Stimulated activated CD8-positive, alpha-beta memory T cell treated with anti-CD3 and anti-CD28 coated beads, Interleukin-7, amount 100 ng/mL, for 24 hours (primary cell): ENCODE measurements around the gene PPA1.
"Not testable (repeated sequence)": the region's sequence is repeated elsewhere in the genome, so short reads cannot be mapped to it uniquely, and the experiment has no call there.

Source experiments
- DNase-seq: peaks from one replicate; pipeline ENCODE4 v3.0.0-alpha.2; 2020; ENCODE audit warnings: low read depth

PPA1 gene

DNA sequence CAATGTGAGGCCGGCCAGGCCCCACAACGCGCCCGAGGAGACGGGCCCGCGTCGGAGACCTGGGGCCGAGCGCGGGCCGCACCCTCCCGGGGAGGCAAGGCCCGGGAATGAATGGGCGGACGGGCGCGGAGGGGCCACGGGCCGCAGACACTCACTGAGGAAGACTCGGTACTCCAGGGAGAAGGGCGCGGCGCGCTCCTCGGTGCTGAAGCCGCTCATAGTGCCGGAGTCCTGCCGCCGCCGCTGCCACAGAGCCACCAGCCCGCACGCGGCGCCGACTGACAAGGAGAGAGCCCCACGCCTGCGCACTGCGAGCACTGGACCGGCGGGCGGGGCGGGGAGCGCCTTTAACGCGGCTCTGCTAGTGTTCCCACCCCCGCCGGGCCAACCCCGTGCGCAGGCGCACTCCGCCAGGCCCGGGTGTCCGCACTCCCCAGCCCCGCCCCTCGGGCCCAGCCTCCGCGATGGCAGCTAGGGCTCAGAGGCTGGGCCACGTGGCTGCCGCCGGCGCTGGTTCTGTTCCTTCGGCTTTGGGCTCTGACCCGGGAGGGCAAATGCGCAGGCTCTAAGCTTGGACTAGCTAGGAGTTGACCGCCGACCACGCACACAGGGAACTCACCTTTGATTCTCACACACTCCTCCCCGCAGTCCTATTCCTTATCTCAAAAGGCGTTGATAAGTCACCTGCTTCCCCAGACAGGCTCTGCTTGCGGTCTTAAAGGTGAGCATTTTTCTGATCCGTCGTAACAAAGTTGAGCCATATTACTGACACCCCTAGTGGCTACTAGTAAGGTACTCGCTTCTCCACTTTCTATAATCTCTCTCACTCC is at the start of gene PPA1:
Gene PPA1, minus strand, starts transcription at position 321 of the 830 bp plus-strand sequence. Its CDS starts 102 bp downstream, at position 219.
- DNase-seq = peak; percentile 99

DNA sequence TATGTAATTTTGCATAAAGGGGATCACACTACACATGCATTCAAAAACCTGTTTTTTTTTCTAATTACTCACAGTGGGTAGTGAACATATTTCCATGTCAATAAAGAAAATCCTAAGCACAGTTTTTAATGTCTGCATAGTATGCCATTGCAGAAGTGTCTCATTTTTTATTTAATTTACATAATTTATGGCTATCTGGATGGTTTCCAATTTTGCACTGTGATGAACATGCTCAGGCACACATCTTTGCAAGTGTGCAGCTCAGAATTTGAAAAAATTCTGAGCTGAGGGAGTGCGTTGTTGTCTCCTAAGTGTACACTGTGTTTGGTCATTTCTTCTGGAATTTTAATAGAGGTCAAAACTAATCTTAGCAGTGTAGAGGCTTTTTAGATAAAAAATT is 48.4 kb upstream of the PPA1 start:
- no peak for DNase-seq

DNA sequence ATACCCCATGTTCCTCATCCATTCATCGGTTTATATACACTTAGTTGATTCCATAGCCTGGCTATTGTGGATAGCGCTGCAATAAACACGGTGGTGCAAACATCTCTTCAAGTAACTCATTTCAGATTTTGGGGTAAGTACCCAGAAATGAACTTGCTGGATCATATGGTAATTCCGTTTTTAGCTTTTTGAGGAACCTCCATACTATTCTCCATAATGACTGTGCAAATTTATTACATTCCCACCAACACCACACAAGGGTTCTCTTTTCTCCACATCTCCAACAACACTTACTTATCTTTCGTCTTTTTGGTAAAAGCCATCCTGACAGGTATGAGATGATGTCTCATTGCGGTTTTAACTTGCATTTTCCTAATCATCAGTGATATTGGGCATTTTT is 46.9 kb upstream of the PPA1 start:
- no peak for DNase-seq

DNA sequence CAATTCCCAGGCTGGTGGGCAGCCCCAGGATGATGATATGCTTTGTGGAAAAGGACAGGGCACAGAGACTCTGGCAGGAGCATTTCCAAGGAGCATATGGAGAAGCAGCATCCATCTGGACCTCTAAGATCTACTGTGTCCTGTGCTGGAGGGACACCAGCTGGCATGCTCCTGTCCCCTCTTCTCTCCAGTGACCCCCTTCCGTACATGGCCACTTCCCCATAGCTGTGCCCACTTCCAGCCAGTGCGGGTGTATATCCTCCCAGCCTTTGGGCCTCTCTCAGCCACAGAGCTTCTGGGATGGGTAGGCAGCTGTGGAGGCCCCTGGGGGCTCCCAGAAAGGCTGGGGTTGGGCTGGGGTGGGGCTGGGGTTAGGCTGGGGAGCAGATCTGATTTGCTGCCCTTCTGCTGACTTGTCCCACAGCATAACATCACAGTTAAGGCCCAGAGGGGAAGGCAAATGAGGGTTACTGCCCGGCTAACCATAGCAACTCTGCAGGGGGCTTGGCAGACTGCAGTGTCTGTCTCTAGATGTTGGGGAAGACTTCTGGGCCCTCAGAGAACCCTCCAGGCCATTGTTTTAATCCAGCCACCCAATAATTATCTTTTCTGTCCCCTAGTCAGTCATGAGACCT is 44.3 kb upstream of the PPA1 start:
- DNase-seq = no peak

DNA sequence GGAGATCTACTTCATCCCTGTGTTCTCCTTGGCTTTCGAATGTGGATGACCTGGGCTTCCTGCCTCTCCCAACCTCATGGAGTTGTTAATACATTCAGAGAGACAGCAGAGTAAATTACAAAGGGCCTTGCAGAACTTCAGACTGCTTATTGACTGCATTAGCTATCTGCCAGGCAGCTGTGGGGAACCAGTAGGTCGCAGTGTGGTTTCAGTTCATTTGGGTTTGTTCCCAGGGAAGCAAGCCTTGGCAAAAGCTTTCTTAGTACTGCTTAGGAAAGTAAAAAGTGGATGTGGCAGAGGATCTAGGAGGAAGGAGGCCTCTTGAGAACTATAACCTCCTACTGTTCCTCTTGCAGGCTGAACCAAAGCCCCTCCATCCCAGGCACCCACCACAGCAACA is 41.4 kb upstream of the PPA1 start:
- DNase-seq = no peak

DNA sequence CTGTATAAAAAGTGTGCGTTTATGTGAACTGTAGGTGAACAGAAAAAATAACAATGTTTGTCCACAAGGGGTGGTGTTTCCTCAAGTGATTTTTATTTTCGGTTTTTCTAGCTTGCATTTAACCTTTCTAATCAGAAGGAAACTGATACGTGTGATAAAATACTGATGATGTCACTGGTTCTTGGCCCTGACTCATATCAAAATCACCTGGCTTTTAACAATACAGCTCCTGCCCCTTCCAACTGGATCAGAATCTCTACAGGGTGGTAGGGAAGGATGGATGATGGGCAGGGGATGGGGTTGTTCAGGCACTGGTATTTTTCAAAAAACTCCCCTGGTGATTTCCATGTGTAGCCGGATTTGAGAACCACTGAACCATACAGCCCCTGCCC is 39.7 kb upstream of the PPA1 start:
- DNase-seq = no peak

DNA sequence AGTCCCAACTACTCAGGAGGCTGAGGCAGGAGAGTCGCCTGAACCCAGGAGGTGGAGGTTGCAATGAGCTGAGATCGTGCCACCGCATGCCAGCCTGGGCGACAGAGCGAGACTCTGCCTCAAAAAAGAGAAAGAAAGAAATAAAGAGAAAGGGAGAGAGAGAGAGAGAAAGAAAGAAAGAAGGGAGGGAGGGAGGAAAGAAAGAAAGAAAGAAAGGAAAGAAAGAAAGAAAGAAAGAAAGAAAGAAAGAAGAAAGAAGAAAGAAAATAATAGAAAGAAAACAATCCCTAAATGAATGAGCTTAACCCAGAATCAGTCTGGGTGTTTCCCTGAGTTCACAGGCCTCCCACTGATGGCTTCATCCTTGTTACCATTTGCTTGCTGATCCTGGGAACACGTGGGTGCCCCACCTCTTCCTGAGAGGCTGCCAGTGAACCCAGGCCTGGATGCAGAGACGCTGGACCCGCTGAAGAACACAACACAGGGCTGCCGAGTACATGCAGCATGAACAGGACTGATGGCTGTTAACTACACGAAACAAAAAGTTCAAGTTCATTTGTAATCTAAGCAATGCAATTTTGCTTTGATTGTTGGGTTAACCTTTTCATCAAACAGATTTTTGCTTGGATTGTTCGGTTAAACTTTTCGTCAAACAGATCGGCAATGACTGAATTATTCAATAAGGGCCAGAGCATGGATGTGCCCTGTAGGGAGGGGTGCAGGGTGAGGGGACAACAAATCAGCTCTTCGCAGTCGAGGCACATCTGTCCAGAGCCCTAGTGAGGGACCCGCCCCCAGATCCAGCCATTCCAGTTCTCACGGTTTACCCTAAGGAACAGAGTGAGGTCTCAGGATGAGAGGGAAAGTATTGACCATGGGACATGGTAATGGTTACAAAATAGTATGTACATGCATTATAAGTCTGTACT is 39.0 kb upstream of the PPA1 start:
- no peak for DNase-seq

DNA sequence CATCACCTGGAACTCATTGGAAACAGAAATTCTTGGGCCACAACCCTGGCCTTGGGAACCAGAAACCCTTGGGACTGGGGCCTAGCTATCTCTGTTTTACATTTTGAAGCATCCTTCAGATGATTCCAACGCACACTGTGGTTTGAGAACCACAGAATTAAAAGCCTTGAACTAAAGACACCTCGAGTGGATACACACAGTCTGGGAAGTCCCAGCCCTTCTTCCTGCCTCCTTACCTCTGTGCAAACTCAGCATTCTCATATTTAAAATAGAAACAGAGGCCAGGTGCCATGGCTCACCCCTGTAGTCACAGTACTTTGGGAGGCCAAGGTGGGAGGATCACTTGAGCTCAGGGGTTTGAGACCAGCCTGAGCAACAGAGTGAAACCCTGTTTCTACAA is 37.7 kb upstream of the PPA1 start:
- DNase-seq = no peak

DNA sequence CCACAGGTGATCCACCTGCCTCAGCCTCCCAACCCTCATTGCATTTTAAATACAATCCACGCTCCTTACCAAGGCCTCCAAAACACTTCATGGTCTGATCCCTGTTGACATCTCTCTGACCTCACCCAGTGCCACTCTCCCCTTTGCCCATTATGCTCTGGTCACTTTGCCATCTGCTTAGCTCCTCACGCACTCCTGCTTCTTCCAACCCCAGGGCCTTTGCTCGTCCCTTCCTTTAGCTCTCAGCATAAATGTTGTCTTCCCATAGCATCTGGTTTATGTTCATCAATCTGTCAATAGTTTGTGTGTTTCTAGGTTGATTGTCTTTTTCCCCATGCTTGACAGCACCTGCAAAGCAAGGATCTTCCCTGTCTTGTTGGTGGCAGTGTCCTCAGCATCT is 36.5 kb upstream of the PPA1 start:
- DNase-seq = no peak

DNA sequence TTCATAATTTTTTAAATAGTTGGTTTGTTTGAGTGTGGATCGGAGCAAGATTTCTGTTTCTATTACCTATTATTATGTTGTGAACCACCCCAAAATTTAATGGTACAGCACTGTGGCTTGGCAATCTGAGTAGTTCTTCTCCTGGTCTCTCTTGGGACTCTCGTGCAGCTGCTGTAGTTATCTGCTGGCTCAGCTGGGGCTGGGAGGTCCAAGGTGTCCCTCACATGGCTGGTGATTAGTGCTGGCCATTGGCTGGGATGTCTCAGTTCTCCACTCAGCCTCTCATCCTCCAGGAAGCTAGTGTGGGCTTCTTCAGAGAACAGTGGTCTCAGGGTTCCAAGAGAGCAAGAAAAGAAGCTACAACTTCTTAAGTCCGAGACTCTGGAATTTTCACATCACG is 35.1 kb upstream of the PPA1 start:
- DNase-seq = no peak

DNA sequence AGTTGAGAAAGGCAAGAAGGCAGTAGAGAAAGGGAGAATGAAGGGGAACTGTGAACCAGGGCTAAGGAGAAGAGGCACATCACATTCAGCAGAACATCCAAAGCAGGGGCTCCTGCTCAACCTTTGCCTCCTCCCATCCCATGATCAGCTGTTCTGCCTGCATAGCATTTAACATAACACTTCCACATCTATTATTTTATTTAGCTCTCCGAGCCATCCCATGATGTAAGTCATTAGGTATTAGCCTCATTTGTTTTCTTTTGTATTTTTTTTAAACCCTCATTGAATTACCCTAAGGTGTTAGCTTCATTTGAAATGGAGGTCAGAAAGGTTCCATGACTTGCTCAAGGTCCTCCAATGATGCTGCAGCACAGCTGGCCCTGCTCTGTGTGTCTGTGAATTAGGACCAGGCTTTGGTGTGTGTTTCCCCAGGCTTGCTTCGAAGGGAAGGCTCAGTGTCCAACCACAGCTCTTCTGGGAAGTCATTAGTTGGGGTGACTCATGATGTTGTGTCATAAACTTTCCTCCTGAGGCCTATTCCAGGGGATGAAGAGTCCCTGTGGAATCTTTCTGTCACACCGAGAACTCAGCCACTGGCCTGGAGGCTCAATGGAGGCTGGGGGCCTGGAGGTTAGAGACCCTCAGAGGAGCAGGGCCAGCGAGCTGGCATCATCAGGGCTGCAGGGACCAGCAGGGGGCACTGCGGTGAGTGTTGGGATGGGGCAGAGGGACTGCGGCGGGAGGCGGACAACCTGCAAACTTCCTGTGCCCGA is 34.1 kb upstream of the PPA1 start:
- DNase-seq = no peak

DNA sequence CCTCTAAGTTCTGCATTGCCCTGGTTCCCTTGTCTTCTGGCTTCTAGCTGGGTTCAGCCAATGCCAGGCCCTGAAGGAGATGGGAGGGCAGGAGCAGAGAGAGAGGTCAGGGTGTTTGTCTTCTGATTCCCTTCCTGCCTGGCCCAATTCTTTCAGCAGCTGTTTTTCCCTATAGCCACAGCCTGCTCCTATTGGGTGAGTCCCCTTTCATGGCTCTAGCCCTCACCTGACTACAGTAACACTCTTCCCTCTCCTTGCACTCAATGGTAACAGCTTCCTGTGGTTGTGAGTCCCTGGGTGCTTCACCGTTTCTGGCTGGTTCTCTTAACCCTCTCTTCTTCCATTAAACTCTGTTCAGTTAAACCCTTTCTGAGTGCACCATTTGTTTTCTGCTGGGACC is 33.5 kb upstream of the PPA1 start:
- no peak for DNase-seq

DNA sequence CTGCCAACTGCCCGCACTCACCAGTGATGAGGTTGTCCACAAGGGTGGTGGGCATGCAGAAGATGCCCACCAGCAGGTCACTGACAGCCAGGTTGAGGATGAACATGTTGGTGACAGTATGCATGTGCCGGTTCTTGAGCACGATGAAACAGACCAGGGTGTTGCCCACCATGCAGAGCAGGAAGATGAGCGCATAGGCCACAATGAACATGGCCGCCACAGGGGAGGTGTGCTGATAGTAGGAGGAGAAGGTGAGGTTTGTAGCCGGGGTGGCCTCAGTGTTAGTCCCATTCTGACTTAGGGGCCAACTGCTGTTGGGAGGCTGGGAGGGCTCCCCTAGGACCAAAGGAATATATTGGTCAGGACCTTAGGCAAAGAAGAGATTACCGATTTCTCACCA is 32.8 kb upstream of the PPA1 start:
- DNase-seq = no peak

DNA sequence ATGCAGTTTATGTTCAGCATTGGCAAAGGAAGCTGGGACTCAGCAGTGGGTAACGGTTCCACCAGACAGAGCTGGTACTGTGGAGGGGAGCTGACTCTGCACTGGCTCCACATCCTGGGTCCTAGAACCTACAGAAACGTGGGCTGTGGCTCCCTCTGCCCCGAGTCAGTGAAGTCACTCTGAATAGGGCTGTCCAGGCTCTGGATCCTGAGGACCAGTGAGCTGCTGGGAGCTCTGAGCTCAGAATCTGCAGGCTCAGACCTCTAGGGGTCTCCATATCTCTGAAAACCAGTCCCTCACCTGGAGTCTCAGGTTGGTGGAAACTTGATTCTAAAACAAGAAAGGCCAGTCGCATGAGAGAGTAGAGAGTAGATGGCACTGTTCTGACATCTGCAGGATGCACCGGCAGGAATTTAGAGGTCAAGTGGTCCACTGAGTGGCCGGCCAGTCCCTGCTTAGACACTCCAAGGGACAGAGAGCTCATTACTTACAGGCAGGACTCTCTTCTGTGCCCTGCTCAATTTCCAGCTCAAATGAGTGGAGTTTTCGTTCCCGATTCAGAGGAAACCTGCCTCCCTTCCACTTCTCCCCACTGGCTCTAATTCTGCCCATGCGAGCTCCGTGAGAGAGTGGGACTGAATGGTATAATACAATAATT is 31.9 kb upstream of the PPA1 start:
- DNase-seq = no peak

DNA sequence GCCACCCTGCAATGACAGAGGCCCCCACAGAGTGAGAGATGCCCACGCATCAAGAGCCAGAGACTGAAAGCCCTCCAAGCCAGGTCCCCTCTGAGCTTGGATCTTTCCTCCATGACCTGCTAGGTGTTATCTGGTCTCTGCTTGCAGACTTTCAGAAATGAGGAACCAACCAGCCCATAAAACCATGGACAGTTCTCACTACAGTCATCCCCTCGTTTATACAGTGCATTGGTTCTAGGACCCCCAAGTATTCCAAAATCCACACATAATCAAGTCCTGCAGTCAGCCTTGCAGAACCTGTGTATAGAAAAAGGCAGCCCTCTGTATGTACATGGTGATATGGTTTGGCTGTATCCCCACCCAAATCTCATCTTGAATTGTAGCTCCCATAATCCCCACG is 27.5 kb upstream of the PPA1 start:
- no peak for DNase-seq

DNA sequence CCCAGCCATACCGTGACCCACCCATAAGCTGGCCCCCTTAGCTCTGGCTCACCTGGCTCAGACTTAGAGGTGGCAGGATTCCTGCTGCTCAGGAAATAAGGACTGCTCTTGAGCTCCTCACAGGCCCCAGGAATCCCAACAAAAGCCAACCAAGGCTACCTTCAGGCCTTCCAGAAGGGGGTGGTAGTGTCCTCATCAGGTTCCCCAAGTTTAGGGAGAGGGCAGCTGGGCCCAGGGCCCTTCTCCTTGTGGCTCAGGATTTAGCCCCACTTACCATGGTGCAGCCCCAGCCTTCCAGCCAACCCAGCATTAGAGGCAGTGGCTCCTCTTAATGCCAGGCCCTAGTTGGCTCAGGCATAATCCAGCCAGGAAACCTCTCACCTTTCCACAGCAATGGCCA is 27.0 kb upstream of the PPA1 start:
- DNase-seq = no peak

DNA sequence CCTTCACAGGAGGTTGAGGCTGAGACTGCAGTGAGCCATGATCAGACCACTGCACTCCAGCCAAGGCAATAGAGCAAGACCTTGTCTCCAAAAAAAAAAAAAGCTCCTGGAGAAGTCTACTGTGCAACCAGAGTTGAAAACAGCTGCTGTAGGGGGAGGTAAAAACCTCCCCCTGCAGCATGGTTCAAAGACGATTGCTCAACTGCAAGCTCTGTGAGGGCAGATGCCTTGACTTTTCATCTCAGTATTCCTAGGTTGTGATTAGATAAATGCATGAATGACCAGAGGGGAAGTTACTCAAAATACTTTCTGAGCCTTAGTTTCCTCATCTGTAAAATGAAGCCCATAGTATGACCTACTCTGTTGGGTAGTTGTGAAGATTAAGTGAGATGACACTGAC is 25.0 kb upstream of the PPA1 start:
- DNase-seq = no peak

DNA sequence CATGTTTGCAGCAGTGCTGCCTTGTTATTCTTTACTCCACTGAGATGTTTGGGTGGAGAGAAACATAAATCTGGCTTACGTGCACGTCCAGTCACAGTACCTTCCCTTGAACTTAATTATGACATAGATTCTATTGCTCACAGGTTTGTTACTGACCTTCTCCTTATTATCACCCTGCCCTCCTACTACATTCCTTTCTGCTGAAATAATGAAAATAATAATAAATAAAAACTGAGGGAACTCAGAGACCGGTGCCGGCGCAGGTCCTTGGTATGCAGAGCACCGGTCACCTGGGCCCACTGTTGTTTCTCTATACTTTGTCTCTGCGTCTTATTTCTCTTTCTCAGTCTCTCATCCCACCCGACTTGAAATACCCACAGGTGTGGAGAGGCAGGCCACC is 24.6 kb upstream of the PPA1 start:
- DNase-seq = not testable (repeated sequence)

DNA sequence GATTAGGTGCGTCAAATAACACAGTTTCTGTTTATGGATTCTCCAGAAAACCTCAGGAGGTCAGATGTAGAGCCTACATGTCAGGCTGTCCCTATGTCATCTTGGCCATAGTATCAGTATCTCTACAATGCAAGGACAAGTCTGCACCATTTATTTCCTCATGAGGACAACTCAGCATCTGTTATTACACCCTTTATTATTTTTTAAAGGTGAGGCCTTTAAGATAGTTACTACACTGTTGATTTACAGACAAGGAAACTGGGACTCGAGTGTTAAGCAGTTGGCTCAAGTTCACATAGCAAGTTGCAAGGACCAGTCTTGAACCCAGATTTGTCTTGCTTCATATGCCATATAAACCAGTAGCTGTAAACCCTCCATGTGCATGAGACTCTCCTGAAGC is 23.2 kb upstream of the PPA1 start:
- no peak for DNase-seq

DNA sequence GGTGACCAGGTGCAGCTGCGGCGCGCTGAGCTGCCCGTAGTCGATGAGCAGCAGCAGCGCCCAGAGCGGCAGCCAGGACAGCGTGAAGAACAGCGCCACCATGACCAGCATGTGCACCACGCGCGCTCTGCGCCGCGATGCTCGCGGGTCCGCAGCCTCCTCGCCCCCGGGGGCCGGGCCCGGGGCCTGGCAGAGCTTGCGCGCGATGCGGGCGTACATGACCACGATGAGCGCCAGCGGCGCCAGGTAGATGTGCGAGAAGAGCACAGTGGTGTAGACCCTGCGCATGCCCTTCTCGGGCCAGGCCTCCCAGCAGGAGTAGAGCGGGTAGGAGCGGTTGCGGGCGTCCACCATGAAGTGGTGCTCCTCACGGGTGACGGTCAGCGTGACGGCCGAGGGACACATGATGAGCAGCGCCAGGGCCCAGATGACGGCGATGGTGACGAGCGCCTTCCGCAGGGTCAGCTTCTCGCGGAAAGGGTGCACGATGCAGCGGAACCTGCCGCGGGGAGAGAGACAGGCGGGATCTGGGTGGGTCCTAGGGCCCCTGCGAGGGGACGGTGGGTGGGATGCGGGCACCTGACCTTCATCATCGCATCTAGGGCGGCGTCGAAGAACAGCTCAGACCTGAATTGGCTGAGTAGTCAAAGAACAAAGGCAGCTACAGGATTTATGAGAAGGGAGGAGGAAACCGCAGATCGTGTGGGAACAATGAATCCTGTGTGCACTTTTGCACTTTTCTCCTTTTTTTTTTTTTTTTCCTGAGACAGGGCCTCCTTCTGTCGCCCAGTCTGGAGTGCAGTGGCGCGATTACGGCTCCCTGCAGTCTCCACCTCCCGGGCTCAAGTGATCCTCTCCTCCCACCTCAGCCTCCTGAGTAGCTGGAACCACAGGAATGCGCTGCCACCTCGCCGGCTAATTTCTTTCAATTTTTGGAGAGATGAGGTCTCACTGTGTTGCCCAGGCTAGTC is 22.4 kb upstream of the PPA1 start:
- no peak for DNase-seq
